ENCODE data around the gene TMEM255B.

DNA sequence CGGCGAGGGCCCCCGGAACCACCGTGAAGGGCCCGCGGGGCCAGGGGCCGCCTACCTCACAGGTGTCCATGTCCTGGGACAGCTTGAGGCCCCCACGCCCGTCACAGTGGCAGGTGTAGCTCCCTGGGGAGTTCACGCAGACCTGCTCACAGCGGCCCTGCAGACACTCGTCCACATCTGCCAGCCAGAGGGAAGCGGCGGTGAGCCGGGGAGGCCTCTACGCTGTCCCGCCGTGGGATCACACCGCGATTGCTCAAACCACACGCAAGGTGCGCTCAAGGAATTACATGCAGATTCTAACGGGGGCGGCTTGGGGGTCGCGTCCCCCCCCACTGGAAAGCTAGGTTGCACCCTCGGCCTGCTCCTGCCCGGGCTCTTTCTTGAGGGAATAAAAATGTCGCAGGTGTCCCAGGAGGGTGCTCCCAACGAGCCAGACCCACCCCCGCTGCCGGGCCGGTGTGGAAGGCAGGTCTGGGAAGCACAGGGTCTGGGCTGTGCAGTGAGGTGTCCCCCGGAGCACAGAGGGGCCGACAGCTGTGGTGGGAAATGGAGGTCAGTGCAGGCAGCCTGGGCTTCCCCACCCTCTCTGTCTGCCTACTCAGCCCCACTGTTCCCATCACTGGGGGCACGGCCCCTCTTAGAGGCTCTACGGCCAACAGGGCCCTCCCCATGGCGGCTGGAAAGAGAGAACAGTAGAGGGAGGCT is 75.6 kb downstream of the TMEM255B start:
- TF ChIP-seq, protein P1, sequence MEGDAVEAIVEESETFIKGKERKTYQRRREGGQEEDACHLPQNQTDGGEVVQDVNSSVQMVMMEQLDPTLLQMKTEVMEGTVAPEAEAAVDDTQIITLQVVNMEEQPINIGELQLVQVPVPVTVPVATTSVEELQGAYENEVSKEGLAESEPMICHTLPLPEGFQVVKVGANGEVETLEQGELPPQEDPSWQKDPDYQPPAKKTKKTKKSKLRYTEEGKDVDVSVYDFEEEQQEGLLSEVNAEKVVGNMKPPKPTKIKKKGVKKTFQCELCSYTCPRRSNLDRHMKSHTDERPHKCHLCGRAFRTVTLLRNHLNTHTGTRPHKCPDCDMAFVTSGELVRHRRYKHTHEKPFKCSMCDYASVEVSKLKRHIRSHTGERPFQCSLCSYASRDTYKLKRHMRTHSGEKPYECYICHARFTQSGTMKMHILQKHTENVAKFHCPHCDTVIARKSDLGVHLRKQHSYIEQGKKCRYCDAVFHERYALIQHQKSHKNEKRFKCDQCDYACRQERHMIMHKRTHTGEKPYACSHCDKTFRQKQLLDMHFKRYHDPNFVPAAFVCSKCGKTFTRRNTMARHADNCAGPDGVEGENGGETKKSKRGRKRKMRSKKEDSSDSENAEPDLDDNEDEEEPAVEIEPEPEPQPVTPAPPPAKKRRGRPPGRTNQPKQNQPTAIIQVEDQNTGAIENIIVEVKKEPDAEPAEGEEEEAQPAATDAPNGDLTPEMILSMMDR (IDR thresholded peaks at IDR 0.05; ENCODE audit: extremely low read depth in 1 of 2, insufficient read depth in 1 of 2, low read depth in 1 of 2, low read length in 2 of 2), result no peak
- no peak for TF ChIP-seq POLR2A (IDR thresholded peaks at IDR 0.05; ENCODE audit: low read depth, low read length)
- TF ChIP-seq MYC (IDR thresholded peaks at IDR 0.05; ENCODE audit: low read depth, low read length), result no peak
- no peak for TF ChIP-seq EZH2 (IDR thresholded peaks at IDR 0.05; ENCODE audit: borderline replicate concordance, low read depth, low read length, severe bottlenecking)
- no peak for TF ChIP-seq JUN (IDR thresholded peaks at IDR 0.05; ENCODE audit: borderline replicate concordance, insufficient read depth, insufficient read length, low read depth)
- TF ChIP-seq GATA2 (IDR thresholded peaks at IDR 0.05; ENCODE audit: insufficient read depth, insufficient read length, low read depth, low read length), result no peak
- no peak for TF ChIP-seq POLR2AphosphoS5 (IDR thresholded peaks at IDR 0.05; ENCODE audit: insufficient read depth, low read depth, low read length)
